Putamen (tissue), 1 donor: Measurements from ENCODE around the gene ITGB7.

Experiments
- DNase-seq: peaks from one replicate; pipeline ENCODE4 v3.0.0-alpha.2; 2016; ENCODE audit warnings: low spot score

The ITGB7 gene

GRCh38 chr12:53207042-53207441, at the start of gene ITGB7:
ITGB7 (minus strand) TSS chr12:53207251; CDS start chr12:53200443, 6,808 bp downstream.
- no peak for DNase-seq

GRCh38 chr12:53255996-53256395, 48.9 kb upstream of the ITGB7 start:
- DNase-seq, result no peak

- no peak for DNase-seq
Measured at GRCh38 chr12:53254816-53255545, 47.9 kb upstream of the ITGB7 start.

GRCh38 chr12:53253298-53253697, 46.2 kb upstream of the ITGB7 start:
- DNase-seq, result no peak

GRCh38 chr12:53252349-53252916, 45.4 kb upstream of the ITGB7 start:
- no peak for DNase-seq

- DNase-seq, result peak; percentile 78
Measured at GRCh38 chr12:53251477-53252348, 44.7 kb upstream of the ITGB7 start.

GRCh38 chr12:53245286-53245685, 38.2 kb upstream of the ITGB7 start:
- no peak for DNase-seq

GRCh38 chr12:53244337-53244736, 37.3 kb upstream of the ITGB7 start:
- DNase-seq, result no peak

GRCh38 chr12:53241623-53242412, 34.8 kb upstream of the ITGB7 start:
- no peak for DNase-seq

- DNase-seq, result no peak
Measured at GRCh38 chr12:53239643-53240258, 32.7 kb upstream of the ITGB7 start.

- DNase-seq, result no peak
Measured at GRCh38 chr12:53236443-53237111, 29.5 kb upstream of the ITGB7 start.

GRCh38 chr12:53235742-53236442, 28.8 kb upstream of the ITGB7 start:
- DNase-seq, result no peak

- no peak for DNase-seq
Measured at GRCh38 chr12:53235164-53235563, 28.1 kb upstream of the ITGB7 start.

- DNase-seq, result no peak
Measured at GRCh38 chr12:53234271-53234914, 27.3 kb upstream of the ITGB7 start.

- no peak for DNase-seq
Measured at GRCh38 chr12:53233671-53234121, 26.6 kb upstream of the ITGB7 start.

GRCh38 chr12:53232646-53233461, 25.8 kb upstream of the ITGB7 start:
- DNase-seq, result no peak

- DNase-seq, result no peak
Measured at GRCh38 chr12:53231921-53232645, 25.0 kb upstream of the ITGB7 start, which contains the start of gene RARG. RARG (minus strand) TSS chr12:53232209; CDS start chr12:53227545, 4,664 bp downstream.

- DNase-seq, result no peak
Measured at GRCh38 chr12:53231671-53231920, 24.5 kb upstream of the ITGB7 start.
